HG03095 (cell line): Measurements from ENCODE around the gene NPHS2.
"Not testable (repeated sequence)": the region's sequence is repeated elsewhere in the genome, so short reads cannot be mapped to it uniquely, and the experiment has no call there.

ENCODE experiments used
- ATAC-seq: cut with Tn5 transposase; IDR thresholded peaks from one replicate; pipeline ENCODE4 v1.9.1; 2021; ENCODE audit warnings: moderate library complexity; ENCODE audit not compliant: unreplicated experiment

The NPHS2 gene

GRCh38 chr1:179548666-179549367 is 26.9 kb downstream of the NPHS2 start:
- no peak for ATAC-seq

- ATAC-seq: no peak
These were observed 28.7 kb downstream of the NPHS2 start for GRCh38 chr1:179547021-179547535.

GRCh38 chr1:179545321-179545720 is 30.4 kb downstream of the NPHS2 start:
- ATAC-seq: no peak

GRCh38 chr1:179541774-179542173 is 34.0 kb downstream of the NPHS2 start:
- ATAC-seq: no peak

GRCh38 chr1:179530352-179530751 is 45.4 kb downstream of the NPHS2 start:
- ATAC-seq: no peak

- ATAC-seq: no peak
These were observed 46.1 kb downstream of the NPHS2 start for GRCh38 chr1:179529482-179530195.

GRCh38 chr1:179518544-179518943 is 57.2 kb downstream of the NPHS2 start:
- ATAC-seq: not testable (repeated sequence)

GRCh38 chr1:179516976-179517705 is 58.6 kb downstream of the NPHS2 start:
- ATAC-seq: no peak

GRCh38 chr1:179510038-179510437 is 65.7 kb downstream of the NPHS2 start:
- ATAC-seq: peak; percentile 69

GRCh38 chr1:179509384-179509783 is 66.4 kb downstream of the NPHS2 start:
- ATAC-seq: no peak

GRCh38 chr1:179506199-179506598 is 69.5 kb downstream of the NPHS2 start:
- ATAC-seq: no peak
